Skeletal muscle tissue (tissue), 4 donors: Measurements from ENCODE around the gene RNF135. TPM values are rescaled to one million over a fixed set of nuclear protein-coding genes. Genes with fewer than 3 reads are reported as not detected.
A peak's percentile ranks its signal among the peaks of the same experiment; 100 is the strongest.
"Not testable (repeated sequence)": the region's sequence is repeated elsewhere in the genome, so short reads cannot be mapped to it uniquely, and the experiment has no call there.

Experiments used
- H3K27ac ChIP-seq: one replicate; pipeline ENCODE4 v1.7.0; 2013; ENCODE audit warnings: mild to moderate bottlenecking, low read depth, low read length, inconsistent platforms
- H3K27me3 ChIP-seq, 3 donors: one replicate each; pipeline ENCODE4 v1.7.0; 2013; ENCODE audit warnings: low read length in 3 of 3; ENCODE audit not compliant: control insufficient read depth in 3 of 3, insufficient read depth in 3 of 3
- H3K36me3 ChIP-seq, 3 donors: one replicate each; pipeline ENCODE4 v1.7.0; 2013; ENCODE audit warnings: low read length in 3 of 3; ENCODE audit not compliant: control insufficient read depth in 3 of 3, insufficient read depth in 3 of 3
- H3K4me1 ChIP-seq, 3 donors: one replicate each; pipeline ENCODE4 v1.7.0; 2013; ENCODE audit warnings: low read length in 3 of 3, mild to moderate bottlenecking in 3 of 3; ENCODE audit not compliant: control insufficient read depth in 3 of 3, insufficient read depth in 3 of 3
- H3K4me3 ChIP-seq, 3 donors: one replicate each; pipeline ENCODE4 v1.7.0; 2013; ENCODE audit warnings: low read length in 3 of 3
- H3K9ac ChIP-seq, 3 donors: one replicate each; pipeline ENCODE4 v1.7.0; 2013; ENCODE audit warnings: low read length in 3 of 3, mild to moderate bottlenecking in 3 of 3, moderate library complexity in 2 of 3, low read depth in 1 of 3
- H3K9me3 ChIP-seq, 3 donors: one replicate each; pipeline ENCODE4 v1.7.0; 2013; ENCODE audit warnings: low read length in 3 of 3; ENCODE audit not compliant: control insufficient read depth in 3 of 3
- total RNA-seq: library from RNA; depleted of rRNA; stranded (reverse); fragments of >200 nt; gene quantifications from one replicate; pipeline ENCODE4 v1.2.3, GENCODE V29; 2014
- donor health status: Osteomylitis.

Gene RNF135
- total RNA-seq, 1 donor from 2014 or later, result 5.2 TPM

DNA sequence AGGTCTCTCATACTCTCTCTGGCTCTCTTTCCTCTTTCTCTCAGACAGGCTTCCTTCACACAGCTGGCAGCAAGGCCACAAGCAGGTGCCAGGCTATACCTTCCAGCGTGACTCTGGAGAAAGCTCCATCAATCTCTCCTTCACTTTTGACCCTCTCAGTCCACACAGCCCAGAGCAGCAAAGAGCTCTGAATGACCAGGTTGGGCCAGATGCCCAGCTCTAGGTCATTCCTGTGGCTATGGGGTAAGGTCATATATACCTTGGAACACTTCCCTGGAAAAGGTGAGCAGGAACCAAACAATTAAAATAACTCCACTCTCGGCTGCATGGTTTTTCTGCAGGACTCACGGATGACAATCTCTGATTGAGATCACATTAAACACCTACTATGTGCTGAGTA lies 40.3 kb upstream of the RNF135 start:
- Histone ChIP-seq H3K9ac (no peak overlapping the region), H3K27me3 (peaks cover 7 to 20% (median 13%) of the 10 kb centered on the region in 3 donors), H3K4me1 (no peaks in the 10 kb centered on the region), H3K27ac (no peak overlapping the region), H3K9me3 (no peaks in the 10 kb centered on the region), H3K4me3 (no peak overlapping the region), H3K36me3 (peaks cover 0 to 6% (median 3%) of the 10 kb centered on the region in 3 donors)

- peaks cover 0 to 13% (median 6%) of the 10 kb centered on the region in 3 donors for H3K27me3 ChIP-seq
- H3K4me1 ChIP-seq, H3K9me3 ChIP-seq, H3K36me3 ChIP-seq, H3K4me3 ChIP-seq, H3K9ac ChIP-seq, H3K27ac ChIP-seq: not testable (repeated sequence)
Observed at GRCh38 chr17:30931582-30931981, 39.3 kb upstream of the RNF135 start.

GRCh38 chr17:30933966-30934365 lies 36.9 kb upstream of the RNF135 start:
- Histone ChIP-seq H3K4me3 (no peak overlapping the region), H3K27me3 (peaks cover 0 to 2% (median 0%) of the 10 kb centered on the region in 3 donors), H3K27ac (no peak overlapping the region), H3K36me3 (peaks cover 0 to 6% (median 3%) of the 10 kb centered on the region in 3 donors), H3K9ac (no peak overlapping the region), H3K4me1 (no peaks in the 10 kb centered on the region), H3K9me3 (no peaks in the 10 kb centered on the region)

- no peak overlapping the region for H3K9ac ChIP-seq
- no peaks in the 10 kb centered on the region for H3K27me3 ChIP-seq
- H3K4me1 ChIP-seq, result no peaks in the 10 kb centered on the region
- H3K36me3 ChIP-seq, result peaks cover 0 to 2% (median 1%) of the 10 kb centered on the region in 3 donors
- H3K9me3 ChIP-seq, result no peaks in the 10 kb centered on the region
- H3K27ac ChIP-seq, result peak overlapping the region; percentile 19
- H3K4me3 ChIP-seq, result no peak overlapping the region
Observed at GRCh38 chr17:30939051-30939689, 31.7 kb upstream of the RNF135 start.

- Histone ChIP-seq H3K27me3 (no peaks in the 10 kb centered on the region), H3K36me3 (peaks cover 0 to 3% (median 0%) of the 10 kb centered on the region in 3 donors), H3K27ac (no peak overlapping the region), H3K9me3 (no peaks in the 10 kb centered on the region), H3K4me3 (no peak overlapping the region), H3K9ac (no peak overlapping the region), H3K4me1 (no peaks in the 10 kb centered on the region)
Observed at GRCh38 chr17:30942308-30943079, 28.3 kb upstream of the RNF135 start.

DNA sequence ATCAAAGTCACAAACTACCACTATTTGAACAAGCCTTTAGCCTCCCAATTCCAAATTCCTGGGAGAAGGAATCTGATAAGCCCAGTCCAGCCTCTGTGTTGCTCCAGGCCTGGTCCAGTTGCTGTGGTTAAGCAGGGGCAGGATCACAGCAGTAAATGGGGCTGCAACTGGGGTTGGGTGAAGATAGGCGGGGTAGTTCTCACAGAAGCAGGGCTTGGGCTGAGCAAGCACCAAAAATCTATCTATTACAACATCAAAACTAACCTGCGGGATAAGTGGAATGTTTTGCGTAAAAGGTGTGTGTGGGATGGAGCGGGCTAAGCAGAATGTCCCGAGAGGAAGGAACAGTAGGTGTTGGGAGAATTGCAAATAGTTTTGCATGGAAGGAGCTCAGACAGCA lies 23.0 kb upstream of the RNF135 start:
- Histone ChIP-seq H3K9ac (no peak overlapping the region), H3K4me3 (no peak overlapping the region), H3K9me3 (no peaks in the 10 kb centered on the region), H3K27me3 (no peaks in the 10 kb centered on the region), H3K4me1 (peaks cover 3 to 10% (median 6%) of the 10 kb centered on the region in 3 donors), H3K27ac (no peak overlapping the region), H3K36me3 (peaks cover 0 to 3% (median 0%) of the 10 kb centered on the region in 3 donors)

GRCh38 chr17:30950189-30950588 lies 20.6 kb upstream of the RNF135 start:
- H3K27me3 ChIP-seq, result no peaks in the 10 kb centered on the region
- peaks cover 3 to 10% (median 6%) of the 10 kb centered on the region in 3 donors for H3K4me1 ChIP-seq
- no peaks in the 10 kb centered on the region for H3K36me3 ChIP-seq
- H3K27ac ChIP-seq, result peak overlapping the region; percentile 54
- no peak overlapping the region for H3K9ac ChIP-seq
- H3K4me3 ChIP-seq, result no peak overlapping the region
- no peaks in the 10 kb centered on the region for H3K9me3 ChIP-seq

GRCh38 chr17:30950669-30951399 lies 20.0 kb upstream of the RNF135 start:
- Histone ChIP-seq H3K4me3 (no peak overlapping the region), H3K27me3 (no peaks in the 10 kb centered on the region), H3K27ac (peak overlapping the region; percentile 54), H3K9ac (no peak overlapping the region), H3K36me3 (no peaks in the 10 kb centered on the region), H3K4me1 (peaks cover 3 to 10% (median 6%) of the 10 kb centered on the region in 3 donors), H3K9me3 (no peaks in the 10 kb centered on the region)

DNA sequence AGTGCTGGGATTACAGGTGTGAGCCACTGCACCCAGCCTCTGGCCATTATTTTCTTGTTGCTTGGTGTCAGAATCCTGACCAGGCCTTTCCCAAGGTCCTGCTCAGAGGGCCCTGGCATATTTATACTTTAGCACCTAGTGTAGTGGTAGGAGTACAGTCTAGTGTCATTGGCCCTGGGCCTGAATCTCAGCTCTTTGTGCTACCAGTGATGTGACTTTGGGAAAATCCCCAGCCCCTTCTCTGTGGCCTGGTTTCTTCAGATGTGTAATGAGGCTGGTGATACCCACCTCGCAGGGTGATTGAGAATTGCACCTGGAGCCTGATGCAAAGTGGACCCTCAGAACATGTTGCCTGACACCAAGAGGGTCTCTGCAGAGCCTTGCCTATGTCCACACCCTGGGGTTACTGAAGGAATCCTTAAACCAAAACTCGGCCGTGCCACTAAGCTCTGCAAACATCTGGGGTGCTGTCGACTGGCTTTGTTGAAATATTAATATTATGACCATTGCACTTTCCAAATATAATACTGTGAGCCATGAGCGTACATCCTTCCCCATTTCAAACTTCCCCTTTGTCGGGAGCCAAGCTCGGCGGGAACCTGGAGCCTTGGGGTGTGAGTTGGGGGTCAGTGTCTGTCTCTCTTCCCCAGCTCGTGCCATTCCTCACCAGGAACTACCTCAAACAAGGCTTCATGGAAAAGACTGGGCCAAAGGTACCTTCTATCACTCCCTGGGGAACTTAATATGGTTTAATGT lies 18.0 kb upstream of the RNF135 start:
- Histone ChIP-seq H3K9me3 (no peaks in the 10 kb centered on the region), H3K4me1 (peaks cover 13 to 18% (median 14%) of the 10 kb centered on the region in 3 donors), H3K9ac (no peak overlapping the region), H3K36me3 (no peaks in the 10 kb centered on the region), H3K27me3 (no peaks in the 10 kb centered on the region), H3K4me3 (no peak overlapping the region), H3K27ac (peak overlapping the region; percentile 52)
